ENCODE data around the gene RIMS4. TPM values are rescaled to one million over a fixed set of nuclear protein-coding genes. Genes with fewer than 3 reads are reported as not detected.

The RIMS4 gene
- total and polyA plus RNA-seq, 2 of the 13 experiments (the other 11 are each of a cell fraction or from before 2014, with no cell fraction given) = 0.01 to 0.07 TPM

DNA sequence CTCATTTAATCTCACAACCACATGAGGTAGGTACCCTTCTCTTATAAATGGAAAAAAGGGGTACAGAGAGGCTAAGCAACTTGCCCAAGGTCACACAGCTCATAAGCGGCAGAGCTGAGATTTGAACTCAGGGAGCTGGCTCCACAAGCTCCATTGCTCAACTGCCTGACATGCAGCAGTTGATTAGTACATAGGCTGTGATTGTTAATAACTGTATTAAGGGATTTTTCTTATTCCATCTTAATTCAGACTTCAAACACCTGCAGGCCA is 88.6 kb downstream of the RIMS4 start:
- H3K36me3 ChIP-seq (replicated peaks in 1 of 2; ENCODE audit: control insufficient read depth in 1 of 2, insufficient read depth in 2 of 2, low read length in 2 of 2) = no peaks in the 10 kb centered on the region
- intact Hi-C loops (cut with micrococcal nuclease; ENCODE audit: unreplicated experiment) = no loop called here
- in situ Hi-C loops (cut with HindIII; ENCODE audit: extremely low pct_ligation_motif_present, low pct_unique_long_range_greater_than_20kb) = no loop called here
- FAIRE-seq (no peak), ATAC-seq (no peak), DNase-seq (ENCODE audit: low spot score) (no peak)
- WGBS (ENCODE audit: low lambda C conversion rate) = 58% methylated on average over 1 of the region's 1 CpG
- H3K27me3 ChIP-seq (ENCODE audit: control insufficient read depth in 1 of 2, insufficient read depth in 2 of 2, low read length in 2 of 2) = peaks cover 2 to 30% of the 10 kb centered on the region in 2 experiments; a peak in 3 of 5 replicates
- TF ChIP-seq GZF1 (CRISPR knock-in tag; IDR thresholded peaks at IDR 0.05) (no peak), AHDC1 (CRISPR knock-in tag; IDR thresholded peaks at IDR 0.05; ENCODE audit: borderline replicate concordance) (no peak), ZNF768 (CRISPR knock-in tag; IDR thresholded peaks at IDR 0.05) (peak; percentile 70; the same call in 1 of the 2 replicates)
- no peaks in the 10 kb centered on the region for H3K79me2 ChIP-seq (ENCODE audit: insufficient read depth, low read length)
- H2AFZ ChIP-seq (ENCODE audit: low read length) = no peak overlapping the region
- ChIA-PET CTCF (ENCODE audit: low intra/inter-chr PET ratio, low total read pairs) (no interaction called here), POLR2A (no interaction called here)
- peaks cover 7% of the 10 kb centered on the region; the same call in 1 of the 2 replicates for H3K4me1 ChIP-seq (ENCODE audit: insufficient read depth, low read length)
- no peak overlapping the region for H3K9ac ChIP-seq (ENCODE audit: insufficient read depth, low read depth, low read length)
- H3K27ac ChIP-seq (ENCODE audit: extremely low read length, insufficient read depth, low read length) = no peak overlapping the region
- H3K9me3 ChIP-seq (ENCODE audit: low read length) = no peaks in the 10 kb centered on the region
- no peaks in the 10 kb centered on the region for H4K20me1 ChIP-seq (ENCODE audit: insufficient read depth, low read length)
- H3K4me3 ChIP-seq (replicated peaks in 1 of 3; ENCODE audit: insufficient read depth in 1 of 3, low read depth in 2 of 3, low read length in 3 of 3) = no peak overlapping the region
- no TSS peak for BruUV-seq (replicated peaks)
- H3K4me2 ChIP-seq (ENCODE audit: low read depth, low read length) = no peak overlapping the region
